ENCODE results near the gene AP3S2. TPM values are rescaled to one million over a fixed set of nuclear protein-coding genes. Genes with fewer than 3 reads are reported as not detected.

AP3S2 gene
- total RNA-seq, 1 experiment from 2014 or later, result 23.3 TPM

- Histone ChIP-seq H3K4me3 (replicated peaks in 1 of 2; ENCODE audit: low read depth in 1 of 2, low read length in 2 of 2) (no peak overlapping the region), H4K20me1 (ENCODE audit: insufficient read depth) (no peaks in the 10 kb centered on the region), H2AFZ (ENCODE audit: low read depth, low read length, poor library complexity, severe bottlenecking) (no peak overlapping the region), H3K9ac (ENCODE audit: low read length) (no peak overlapping the region), H3K9me2 (ENCODE audit: insufficient read depth) (no peaks in the 10 kb centered on the region), H3K4me2 (ENCODE audit: low read length) (no peak overlapping the region), H3K4me1 (ENCODE audit: control insufficient read depth in 1 of 2, insufficient read depth in 2 of 2, low read length in 2 of 2) (peaks cover 5 to 44% of the 10 kb centered on the region in 2 experiments; a peak in 3 of 4 replicates), H3K9me3 (ENCODE audit: control insufficient read depth in 1 of 2, insufficient read depth in 1 of 2, low read depth in 1 of 2, low read length in 2 of 2) (no peaks in the 10 kb centered on the region), H3K27ac (ENCODE audit: low read depth, low read length) (no peak overlapping the region), H3K79me2 (ENCODE audit: insufficient read depth, low read length) (no peaks in the 10 kb centered on the region), H3K27me3 (ENCODE audit: insufficient read depth, low read length) (no peaks in the 10 kb centered on the region), H3K36me3 (ENCODE audit: control insufficient read depth in 1 of 2, insufficient read depth in 2 of 2, low read length in 2 of 2) (no peaks in the 10 kb centered on the region)
- no peak for TF ChIP-seq ATF3 (IDR thresholded peaks at IDR 0.05)
- no peak for TF ChIP-seq EGR1 (IDR thresholded peaks at IDR 0.05; ENCODE audit: low read depth)
- TF ChIP-seq POLR2A (IDR thresholded peaks at IDR 0.05; ENCODE audit: borderline replicate concordance, extremely low read depth, insufficient read depth, insufficient read length), result no peak
- no peak for TF ChIP-seq TCF7L2 (IDR thresholded peaks at IDR 0.05; ENCODE audit: borderline replicate concordance, extremely low read depth, insufficient read depth, insufficient read length)
- TF ChIP-seq RAD21 (IDR thresholded peaks at IDR 0.05; ENCODE audit: low read depth), result no peak
- no peak for TF ChIP-seq EZH2phosphoT487 (IDR thresholded peaks at IDR 0.05; ENCODE audit: borderline replicate concordance)
- no peak for TF ChIP-seq CTCF (IDR thresholded peaks at IDR 0.05 in 2 of 3, conservative IDR thresholded peaks at IDR 0.05 in 1 of 3; ENCODE audit: borderline replicate concordance in 1 of 3, insufficient read depth in 1 of 3, low read depth in 2 of 3, low read length in 2 of 3)
- TF ChIP-seq EZH2 (IDR thresholded peaks at IDR 0.05), result no peak
- TF ChIP-seq YY1 (IDR thresholded peaks at IDR 0.05; ENCODE audit: extremely low read depth, insufficient replicate concordance, low read depth, low read length), result no peak
- no peak for TF ChIP-seq ZFX (IDR thresholded peaks at IDR 0.05)
- TF ChIP-seq JUND (IDR thresholded peaks at IDR 0.05), result no peak
- no peak for TF ChIP-seq ZNF274 (IDR thresholded peaks at IDR 0.05; ENCODE audit: low read depth, low read length)
- no peak for TF ChIP-seq SP1 (IDR thresholded peaks at IDR 0.05; ENCODE audit: low read depth)
- CTCF ChIA-PET, result no interaction called here
- RAD21 ChIA-PET (ENCODE audit: low non-redundant PET in 1 of 2, low total read pairs in 2 of 2, uncharacterized antibody in 2 of 2, unreplicated experiment in 2 of 2), result no interaction called here
- intact Hi-C loops (cut with micrococcal nuclease), result no loop called here
- BruUV-seq (replicated peaks), result no TSS peak
- no peak for ATAC-seq
- POLR2A ChIA-PET, result no interaction called here
- no peak for DNase-seq (ENCODE audit: low read depth, low spot score)
Observed at GRCh38 chr15:89824607-89824867, 69.3 kb downstream of the AP3S2 start.
